NK-92 (cell line): Measurements from ENCODE around the gene OPN1SW.

Experiments
- DNase-seq: peaks from one replicate; lab custom pipeline; 2025; ENCODE audit not compliant: unreplicated experiment; lab: John Stamatoyannopoulos, UW

Gene OPN1SW

GRCh38 chr7:128763541-128763940 is 12.1 kb downstream of the OPN1SW start:
- DNase-seq = no peak

- DNase-seq = no peak
These were observed 16.4 kb downstream of the OPN1SW start for GRCh38 chr7:128759242-128759641.

DNA sequence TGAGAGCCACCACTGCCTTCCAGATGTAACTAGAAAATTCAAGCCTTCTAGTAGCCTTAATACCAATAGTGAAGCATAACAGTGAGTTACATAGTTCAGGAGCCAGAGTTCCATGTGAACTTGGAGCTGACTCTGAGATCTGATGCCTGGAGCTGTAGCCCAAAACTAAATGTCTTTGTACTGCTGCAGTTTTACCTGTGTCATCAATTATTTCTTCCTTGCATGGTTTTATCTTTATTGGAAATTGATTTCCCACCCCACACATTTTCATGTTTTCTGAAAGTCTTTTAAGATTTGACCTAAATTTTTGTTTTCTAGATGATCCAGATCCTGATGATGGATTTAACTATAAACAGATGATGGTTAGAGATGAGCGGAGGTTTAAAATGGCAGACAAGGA is 17.0 kb downstream of the OPN1SW start:
- no peak for DNase-seq

GRCh38 chr7:128757203-128757602 is 18.4 kb downstream of the OPN1SW start:
- DNase-seq = no peak

- no peak for DNase-seq
These were observed 19.6 kb downstream of the OPN1SW start for GRCh38 chr7:128755819-128756476.

- no peak for DNase-seq
These were observed 20.3 kb downstream of the OPN1SW start for GRCh38 chr7:128755075-128755818.

DNA sequence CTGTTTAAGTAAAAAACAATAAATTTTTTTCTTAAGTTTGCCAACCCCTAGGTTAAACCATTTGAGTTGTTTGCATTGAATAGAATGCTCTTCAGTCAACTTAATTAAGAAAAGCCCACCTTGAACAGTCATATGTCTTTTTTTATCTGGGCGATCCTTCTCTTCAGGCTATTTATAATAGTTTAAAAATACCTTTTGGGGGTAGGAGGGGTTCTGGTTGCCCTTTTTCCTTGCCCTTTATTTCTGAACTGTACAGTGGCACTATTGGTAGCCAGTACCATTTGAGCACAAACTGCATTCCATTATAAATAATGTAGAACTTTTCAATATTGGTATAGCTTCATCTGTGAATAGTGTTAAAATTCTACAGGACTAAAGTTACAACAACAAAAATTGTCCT is 23.3 kb downstream of the OPN1SW start:
- DNase-seq = no peak

DNA sequence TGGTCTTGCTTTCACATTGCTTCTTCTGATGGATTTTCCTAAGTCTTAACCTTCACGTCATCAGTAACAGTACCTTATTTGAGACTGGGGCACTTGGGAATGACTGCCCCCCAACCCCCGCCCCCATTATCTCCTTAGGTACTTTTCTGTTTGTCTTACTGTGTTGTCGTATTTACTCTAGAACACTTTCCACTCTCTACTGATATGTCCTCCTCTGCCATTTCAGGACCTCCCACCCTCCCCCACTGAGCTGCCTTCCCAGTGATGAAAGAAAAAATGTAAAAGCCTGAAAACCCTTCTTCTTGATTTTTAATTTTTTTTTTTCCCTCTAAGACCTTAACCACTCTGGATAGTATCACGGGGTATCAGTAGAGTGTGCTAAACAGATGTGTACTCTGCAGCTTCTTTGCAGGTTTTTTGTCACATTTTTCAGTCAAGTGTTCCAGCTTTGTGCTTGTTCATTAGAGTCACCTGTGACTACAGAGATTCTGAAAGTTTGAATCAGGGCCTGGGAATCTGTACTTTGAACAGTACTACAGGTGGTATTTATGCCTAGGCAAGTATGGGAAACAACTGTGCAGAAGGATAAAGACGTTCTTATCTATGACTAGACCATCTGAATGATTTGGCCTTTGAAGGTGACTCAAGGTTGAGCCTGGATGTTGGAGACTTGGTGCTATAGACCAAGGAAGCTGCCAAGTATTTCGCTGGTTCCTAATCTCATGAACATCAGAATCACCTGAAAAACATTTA is 28.1 kb downstream of the OPN1SW start:
- no peak for DNase-seq

GRCh38 chr7:128745706-128746105 is 29.9 kb downstream of the OPN1SW start:
- DNase-seq = no peak

- no peak for DNase-seq
These were observed 31.2 kb downstream of the OPN1SW start for GRCh38 chr7:128744366-128744905.

- DNase-seq = no peak
These were observed 32.4 kb downstream of the OPN1SW start for GRCh38 chr7:128743112-128743772.

GRCh38 chr7:128742206-128742605 is 33.4 kb downstream of the OPN1SW start:
- no peak for DNase-seq

GRCh38 chr7:128741491-128741890 is 34.1 kb downstream of the OPN1SW start:
- no peak for DNase-seq

- DNase-seq = no peak
These were observed 34.6 kb downstream of the OPN1SW start for GRCh38 chr7:128740996-128741395.

DNA sequence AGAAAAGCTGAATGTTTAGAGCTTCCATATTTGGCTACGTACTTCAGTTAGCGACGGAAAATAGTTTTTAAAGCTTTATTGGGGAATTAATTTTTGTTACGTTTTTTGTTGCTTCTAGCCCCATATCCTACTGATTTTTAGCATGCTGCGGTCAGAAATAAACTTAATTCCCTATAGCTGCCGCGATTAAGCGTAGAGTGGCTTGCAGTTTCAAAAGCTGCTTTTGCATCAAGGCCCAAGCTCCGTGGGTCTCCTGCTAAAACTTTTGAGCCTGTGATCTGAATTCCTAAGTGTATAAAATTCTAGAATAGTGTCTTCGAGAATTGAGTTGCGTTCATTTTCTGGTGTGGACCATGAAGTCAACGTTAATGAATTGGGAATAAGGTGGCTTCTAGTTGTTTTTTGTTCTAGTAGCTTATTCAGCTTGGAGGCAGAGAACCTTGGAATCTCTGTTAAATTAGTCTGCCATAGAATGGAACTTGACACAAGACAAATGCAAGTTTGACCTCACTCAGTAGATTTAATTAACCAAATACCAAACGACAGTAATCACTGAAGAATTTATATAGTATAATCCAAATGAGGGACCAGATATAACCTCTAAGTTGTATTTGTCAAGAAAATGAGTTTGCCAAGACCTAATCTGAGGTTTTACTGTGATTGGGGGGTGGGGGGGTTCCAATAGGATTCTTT is 35.5 kb downstream of the OPN1SW start:
- no peak for DNase-seq

DNA sequence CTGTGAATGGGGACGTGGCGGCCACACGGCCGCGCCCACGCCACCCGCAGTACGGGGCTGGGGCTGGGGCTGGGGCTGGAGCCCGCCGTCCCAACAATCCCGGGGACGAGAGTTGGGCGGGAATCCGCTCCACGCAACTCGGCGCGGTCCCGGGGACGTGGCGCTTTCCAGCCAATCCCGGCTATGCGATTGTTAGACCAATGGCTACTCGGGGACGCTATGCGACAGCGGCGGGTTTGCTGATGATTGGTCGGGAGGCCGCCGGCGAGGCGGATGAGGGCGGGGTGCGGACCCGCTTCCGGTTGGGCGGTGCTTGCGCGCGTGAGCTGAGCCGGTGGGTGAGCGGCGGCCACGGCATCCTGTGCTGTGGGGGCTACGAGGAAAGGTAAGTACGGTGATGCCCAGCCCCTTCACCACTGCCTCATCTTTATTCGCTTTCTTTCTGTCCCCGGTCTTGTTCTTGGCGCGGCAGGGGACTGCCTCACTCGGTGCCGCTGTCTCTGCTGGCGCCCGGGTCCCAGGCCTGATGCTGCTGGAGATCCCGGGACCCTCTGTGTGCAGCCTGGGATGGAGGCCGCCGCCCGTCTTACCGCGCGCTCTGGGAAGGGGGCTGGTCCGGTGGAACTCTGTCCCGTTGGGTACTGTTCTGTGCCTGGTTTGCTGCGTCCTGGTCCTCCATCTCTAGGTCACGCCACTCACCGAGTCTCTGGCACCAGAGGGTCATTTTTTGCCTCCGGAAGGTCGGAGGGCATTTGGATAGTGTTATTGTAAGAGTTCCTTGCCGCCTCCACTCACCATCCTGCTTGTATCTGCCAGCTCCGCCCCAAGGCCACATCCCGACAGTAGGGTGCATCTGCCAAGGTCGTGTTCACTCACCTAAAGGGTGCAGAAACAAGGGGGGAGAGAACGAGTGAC is 36.3 kb downstream of the OPN1SW start, which contains the start of gene CALU:
CALU (plus strand) TSS at position 312 of the 915 bp plus-strand sequence. CDS start 9,225 bp downstream, outside the sequence.
- peak; percentile 63 for DNase-seq

DNA sequence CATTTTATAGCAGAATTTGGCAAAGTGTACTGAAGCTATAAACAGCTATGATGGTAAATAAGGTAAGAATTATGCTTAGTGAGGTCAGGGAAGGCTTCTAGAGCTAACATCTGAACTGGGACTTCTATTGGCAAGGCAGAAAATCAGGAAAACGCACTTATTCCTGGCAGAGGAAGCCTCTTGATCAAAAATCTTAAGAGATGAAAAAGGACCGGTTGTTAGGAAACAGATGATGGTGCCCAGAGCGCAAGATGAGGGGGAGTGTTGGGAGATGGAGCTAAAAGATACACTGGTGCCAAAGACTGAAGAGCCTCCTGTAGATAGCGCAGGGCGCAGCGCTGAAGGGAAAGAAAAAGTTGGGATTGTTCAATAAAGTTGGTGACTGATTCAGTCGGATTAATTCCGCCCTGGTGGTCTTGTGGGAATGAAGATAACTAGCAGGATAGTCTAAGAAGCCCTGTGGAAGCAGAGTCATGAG is 37.0 kb downstream of the OPN1SW start:
- DNase-seq = no peak

GRCh38 chr7:128737867-128738385 is 37.7 kb downstream of the OPN1SW start:
- no peak for DNase-seq

GRCh38 chr7:128737441-128737840 is 38.2 kb downstream of the OPN1SW start:
- no peak for DNase-seq
